ENCODE measurements around the gene ERCC8.
"Not testable (repeated sequence)": the region's sequence is repeated elsewhere in the genome, so short reads cannot be mapped to it uniquely, and the experiment has no call there.

The ERCC8 gene, protein sequence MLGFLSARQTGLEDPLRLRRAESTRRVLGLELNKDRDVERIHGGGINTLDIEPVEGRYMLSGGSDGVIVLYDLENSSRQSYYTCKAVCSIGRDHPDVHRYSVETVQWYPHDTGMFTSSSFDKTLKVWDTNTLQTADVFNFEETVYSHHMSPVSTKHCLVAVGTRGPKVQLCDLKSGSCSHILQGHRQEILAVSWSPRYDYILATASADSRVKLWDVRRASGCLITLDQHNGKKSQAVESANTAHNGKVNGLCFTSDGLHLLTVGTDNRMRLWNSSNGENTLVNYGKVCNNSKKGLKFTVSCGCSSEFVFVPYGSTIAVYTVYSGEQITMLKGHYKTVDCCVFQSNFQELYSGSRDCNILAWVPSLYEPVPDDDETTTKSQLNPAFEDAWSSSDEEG

DNA sequence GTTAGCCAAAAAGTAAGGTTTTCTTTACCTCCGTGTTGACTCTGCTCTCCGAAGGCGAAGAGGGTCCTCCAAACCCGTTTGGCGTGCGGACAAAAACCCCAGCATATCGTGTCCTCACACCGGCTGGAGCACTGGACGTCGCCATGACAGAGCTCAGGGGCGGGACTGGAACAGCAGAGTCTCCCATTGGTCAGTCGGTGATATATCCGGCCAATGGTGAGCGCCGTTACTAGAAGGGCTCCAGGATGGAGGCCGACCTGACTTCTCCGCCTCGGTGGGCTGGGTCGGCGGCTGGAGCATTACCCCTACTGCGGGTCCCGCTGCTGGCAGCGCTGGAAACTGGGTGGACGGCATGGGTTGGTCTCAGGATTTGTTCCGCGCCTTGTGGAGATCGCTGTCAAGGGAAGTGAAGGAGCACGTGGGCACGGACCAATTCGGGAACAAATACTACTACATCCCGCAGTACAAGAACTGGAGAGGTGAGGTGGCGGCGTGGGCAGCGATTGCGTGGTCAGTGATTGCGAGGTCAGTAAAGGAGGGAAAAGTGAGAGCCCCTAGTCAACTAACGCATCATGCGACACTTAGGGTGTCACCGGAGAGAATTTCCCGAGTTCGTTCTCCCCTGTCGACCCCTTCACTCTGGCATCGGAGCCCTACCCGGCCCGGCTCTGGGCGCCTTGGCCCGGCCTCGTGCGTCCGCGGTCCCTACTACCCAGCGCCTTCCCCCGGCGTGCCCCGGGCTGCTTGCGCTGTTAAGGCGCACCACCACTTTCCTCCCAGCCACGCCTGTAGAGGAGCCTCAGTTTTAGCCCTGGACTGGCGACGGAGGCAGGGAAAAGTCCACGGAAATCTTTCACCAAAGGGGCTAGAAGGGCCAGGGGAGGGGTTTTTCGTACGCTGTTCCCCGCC is at the start of gene ERCC8, which contains the start of gene NDUFAF2:
Gene ERCC8, minus strand, starts transcription at position 167 of the 909 bp plus-strand sequence. Its CDS starts 62 bp downstream, at position 105.
Gene NDUFAF2, plus strand, starts transcription at position 302 of the 909 bp plus-strand sequence. Its CDS starts 51 bp downstream, at position 353.
- peak; percentile 89 to 90 for DNase-seq

DNA sequence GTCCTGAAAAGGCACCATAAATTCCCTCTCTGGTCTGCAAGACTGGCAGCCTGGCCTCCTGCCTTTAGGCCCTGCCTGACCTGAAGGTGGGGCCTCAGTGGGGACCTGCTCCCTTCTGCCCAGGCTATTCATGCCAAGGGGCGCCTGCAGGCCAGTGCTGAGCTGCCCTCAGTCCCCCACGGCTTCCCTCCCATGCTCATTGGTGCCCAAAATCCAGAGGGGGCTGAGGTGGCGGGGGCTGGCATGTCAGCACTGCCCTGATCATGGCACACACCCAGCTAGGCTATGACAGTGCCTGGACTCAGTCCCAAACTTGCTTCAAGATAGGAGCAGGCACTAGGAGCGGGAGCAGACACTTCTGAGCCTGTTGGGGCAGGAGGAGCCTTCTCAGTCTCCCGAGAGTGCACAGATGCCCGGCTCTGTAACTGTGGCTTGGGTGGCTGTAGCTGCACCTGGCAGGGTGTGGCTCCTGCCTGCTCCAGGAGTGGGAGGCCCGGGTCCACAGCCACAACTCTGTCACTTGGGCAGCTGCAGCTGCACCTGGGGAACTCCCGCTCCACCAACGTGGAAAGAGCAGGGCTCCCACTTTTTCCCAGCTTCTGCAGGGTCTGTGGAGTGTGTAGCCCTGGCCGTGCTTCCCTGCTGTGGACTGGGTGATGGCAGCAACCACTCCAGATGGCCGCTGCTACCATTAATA is 49.2 kb upstream of the ERCC8 start:
- DNase-seq: no peak

- no peak for DNase-seq
Measured at GRCh38 chr5:60993425-60993824, 48.6 kb upstream of the ERCC8 start.

DNA sequence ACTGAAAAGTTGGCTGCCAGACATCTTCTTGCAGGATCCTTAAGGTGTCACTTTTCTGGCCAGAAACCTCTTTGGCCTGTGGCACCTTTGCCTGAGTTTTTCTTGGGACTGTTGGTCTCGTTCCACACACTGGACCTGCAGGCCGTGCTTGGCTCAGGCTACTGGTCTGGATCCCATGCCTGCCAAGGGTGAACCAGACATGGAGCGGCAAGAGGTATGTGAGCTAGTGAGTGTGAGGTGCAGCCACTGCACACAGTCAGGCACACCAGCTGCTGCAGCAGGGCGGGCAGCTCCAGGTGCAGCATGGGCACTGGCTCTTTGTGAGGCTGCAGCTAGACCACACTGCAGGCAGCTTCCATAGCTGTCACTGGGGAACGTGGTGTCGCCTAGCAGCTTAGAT is 48.0 kb upstream of the ERCC8 start:
- DNase-seq: no peak

DNA sequence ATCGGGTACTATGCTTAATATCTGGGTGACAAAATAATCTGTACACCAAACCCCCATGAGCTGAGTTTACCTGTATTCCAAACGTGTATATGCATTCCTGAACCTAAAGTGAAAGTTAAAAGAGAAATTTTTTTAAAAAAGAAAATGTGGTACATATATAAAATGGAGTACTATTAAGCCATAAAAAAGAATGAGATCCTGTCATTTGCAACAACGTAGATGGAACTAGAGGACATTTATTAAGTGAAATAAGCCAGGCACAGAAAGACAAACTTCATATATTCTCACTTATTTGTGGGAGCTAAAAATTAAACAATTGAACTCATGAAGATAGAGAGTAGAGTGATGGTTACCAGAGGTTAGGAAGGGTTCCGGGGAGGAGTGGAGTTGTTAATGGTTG is 44.9 kb upstream of the ERCC8 start:
- DNase-seq: no peak

- DNase-seq: not testable (repeated sequence)
Measured at GRCh38 chr5:60982127-60982526, 37.3 kb upstream of the ERCC8 start.

DNA sequence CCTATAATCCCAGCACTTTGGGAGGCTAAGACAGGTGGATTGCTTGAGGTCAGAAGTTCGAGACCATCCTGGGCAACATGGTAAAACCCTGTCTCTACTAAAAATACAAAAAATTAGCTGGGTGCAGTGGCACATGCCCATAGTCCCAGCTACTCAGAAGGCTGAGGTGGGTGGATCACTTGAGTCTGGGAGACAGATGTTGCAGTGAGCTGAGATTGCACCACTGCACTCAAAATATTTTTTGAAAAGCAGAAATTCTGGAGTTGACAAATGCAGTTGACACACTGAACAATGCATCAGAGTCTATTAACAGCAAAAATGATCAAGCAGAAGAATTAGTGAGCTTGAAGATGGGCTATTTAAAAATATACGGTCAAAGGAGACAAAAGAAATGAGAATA is 35.6 kb upstream of the ERCC8 start:
- DNase-seq: no peak

DNA sequence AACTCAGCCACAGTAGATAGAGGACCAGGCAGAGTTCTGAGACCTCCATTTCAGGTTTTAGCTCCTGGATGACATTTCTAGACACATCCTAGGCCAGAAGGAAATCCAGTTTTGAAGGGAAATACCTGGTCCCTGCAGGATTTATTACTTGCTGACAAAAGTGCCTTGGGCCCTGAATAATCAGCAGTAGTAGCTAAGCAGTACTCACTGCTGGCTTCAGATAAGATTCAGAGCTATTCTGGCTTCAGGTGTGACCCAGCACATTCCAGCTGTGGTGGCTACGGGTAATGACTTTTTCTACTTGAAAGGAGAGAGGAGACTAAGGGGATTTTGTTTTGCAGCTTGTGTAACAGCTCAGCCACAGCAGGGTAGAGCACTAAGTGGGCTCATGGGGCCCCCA is 34.1 kb upstream of the ERCC8 start:
- no peak for DNase-seq

DNA sequence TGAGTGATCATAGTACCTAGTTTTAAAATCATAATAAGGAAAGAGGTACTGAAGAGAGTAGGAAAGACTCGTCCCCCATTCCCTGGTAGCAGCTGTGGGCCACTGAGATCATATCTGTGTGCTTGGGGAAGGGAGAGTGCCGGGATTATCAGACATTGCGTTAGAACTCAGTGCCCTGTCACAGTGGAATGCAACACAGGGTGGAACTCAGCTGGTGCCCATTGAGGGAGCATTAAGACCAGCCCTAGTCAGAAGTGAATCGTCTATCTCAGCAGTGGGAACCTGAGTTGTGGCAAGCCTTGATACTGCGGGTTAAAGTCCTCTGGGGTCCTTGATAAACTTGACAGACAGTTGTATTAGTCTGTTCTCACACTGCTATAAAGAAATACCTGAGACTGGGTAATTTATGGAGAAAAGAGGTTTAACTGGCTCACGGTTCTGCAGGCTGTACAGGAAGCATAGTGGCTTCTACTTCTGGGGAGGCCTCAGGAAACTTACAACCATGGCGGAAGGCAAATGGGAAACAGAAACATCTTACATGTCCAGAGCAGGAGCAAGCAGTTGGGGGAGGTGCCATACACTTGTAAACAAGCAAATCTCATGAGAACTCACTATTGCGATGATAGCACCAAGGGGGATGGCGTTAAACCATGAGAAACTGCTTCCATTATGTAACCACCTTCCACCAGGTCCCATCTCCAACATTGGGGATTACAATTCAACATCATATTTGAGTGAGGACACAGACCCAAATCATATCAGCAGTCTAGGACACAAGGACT is 33.3 kb upstream of the ERCC8 start:
- no peak for DNase-seq

GRCh38 chr5:60972231-60972630 is 27.4 kb upstream of the ERCC8 start:
- no peak for DNase-seq

- no peak for DNase-seq
Measured at GRCh38 chr5:60961685-60962084, 16.8 kb upstream of the ERCC8 start.

- DNase-seq: no peak
Measured at GRCh38 chr5:60960591-60960990, 15.7 kb upstream of the ERCC8 start.

DNA sequence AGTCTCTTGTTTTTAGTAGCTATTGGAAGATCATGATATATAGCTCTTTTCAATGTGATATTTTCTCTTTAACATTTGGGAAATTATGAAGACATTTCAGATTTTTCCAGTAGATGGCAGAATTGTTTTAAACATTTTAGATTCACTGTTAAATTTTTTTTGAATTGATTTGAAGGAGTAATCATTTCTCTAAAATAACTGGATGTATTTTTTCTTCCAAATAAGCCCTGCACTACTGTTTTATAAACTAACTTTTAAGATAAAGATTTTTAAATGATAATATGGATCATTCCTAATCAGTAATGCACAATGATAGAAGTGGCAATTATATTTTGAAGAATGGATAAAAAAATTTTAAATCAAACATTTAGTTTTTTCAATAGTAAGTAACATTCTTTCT is 14.3 kb upstream of the ERCC8 start:
- DNase-seq: peak in 1 of 2 experiments; percentile 0

- DNase-seq: no peak
Measured at GRCh38 chr5:60958712-60959111, 13.8 kb upstream of the ERCC8 start.

DNA sequence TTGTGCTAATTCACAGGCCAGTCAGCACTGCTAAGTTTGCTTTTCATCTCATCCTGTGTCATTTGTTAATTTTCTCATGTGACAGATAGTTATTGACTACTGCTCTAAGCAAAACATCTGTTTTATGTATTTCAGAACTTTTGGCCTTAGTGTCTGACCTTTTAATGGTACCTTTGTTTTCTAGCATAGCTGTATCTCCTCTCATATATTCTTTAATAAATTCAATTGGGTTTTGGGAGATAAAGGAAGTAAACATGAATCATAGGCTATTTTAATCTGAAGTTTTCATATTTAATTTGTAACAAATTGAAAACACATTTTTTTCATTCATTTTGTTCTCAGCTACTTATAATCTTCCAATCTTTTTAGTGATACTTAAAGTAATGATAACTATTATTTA is 13.2 kb upstream of the ERCC8 start:
- DNase-seq: no peak

- no peak for DNase-seq
Measured at GRCh38 chr5:60955239-60955638, 10.4 kb upstream of the ERCC8 start.

DNA sequence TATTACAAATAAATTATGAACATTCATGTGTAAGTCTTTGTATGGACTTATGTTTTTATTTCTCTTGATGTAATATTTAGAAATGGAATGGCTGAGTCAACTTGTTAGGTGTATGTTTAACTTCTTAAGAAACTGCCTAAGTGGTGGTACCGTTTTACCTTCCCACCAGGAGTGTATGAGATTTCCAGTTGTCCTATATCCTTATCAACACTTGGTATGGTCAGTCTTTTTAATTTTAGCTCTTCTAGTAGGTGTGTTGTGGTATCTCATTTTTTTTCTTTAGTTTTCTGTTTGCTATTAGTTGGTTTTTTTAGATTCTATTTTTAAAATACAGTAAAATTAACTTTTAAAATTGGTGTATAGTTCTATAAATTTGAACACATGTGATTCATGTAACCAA is 3.9 kb upstream of the ERCC8 start:
- DNase-seq: no peak

DNA sequence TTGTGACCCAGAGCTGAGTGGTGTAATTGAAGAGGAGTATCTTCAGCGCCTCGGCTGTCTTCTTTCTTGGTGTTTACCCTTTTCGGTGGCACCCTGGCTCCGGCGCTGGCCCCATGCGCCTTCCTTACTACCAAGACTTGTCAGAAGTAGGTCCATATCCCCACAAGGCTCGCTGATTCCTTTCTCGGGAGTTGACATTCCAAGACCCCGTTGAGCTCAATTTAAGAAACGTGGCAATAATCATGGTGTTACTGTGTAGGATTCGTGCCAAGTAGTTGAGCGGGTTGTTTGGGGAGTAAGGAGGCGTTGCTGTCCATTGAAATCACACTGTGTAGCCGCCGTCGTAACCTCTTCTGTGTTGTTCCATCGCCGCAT is 930 bp upstream of the ERCC8 start:
- no peak for DNase-seq

DNA sequence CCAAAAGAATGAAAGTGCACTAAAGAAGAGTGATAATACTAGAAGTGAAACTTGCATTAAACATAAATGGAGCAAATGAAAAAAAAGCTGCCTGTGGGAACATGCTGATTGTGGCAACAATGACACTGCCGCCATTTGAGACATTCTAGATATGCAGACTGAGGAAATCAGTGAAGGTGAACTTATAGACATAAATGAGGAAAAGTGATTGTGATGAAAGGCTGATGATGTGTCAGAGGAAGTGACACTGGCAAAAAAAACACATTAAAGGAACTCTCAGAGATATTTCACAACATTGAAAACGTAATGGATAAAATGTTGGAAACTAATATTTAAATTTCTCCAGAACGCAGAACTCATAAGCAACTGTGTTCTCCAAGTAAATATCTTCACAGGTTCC is 1.2 kb downstream of the ERCC8 start:
- no peak for DNase-seq

GRCh38 chr5:60929024-60929423 is 15.8 kb downstream of the ERCC8 start:
- DNase-seq: no peak

DNA sequence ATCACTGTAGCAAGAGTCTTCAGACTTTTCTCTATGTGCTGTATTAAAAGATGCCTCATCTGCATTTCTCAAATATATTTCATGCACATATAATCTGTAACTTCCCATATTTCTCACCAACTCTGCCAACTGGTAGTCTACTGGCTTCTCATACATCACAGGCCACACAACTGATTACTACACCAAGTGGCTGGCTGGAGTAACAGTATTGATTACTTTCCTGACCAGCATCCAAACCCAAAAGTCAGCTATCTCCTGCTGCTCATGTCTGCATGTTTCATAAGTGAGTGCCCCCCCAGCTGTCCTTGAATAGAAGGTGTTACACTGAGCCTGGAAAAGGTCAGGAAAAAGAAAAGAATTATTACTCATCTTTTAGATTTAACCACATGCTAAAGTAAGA is 17.4 kb downstream of the ERCC8 start:
- no peak for DNase-seq

DNA sequence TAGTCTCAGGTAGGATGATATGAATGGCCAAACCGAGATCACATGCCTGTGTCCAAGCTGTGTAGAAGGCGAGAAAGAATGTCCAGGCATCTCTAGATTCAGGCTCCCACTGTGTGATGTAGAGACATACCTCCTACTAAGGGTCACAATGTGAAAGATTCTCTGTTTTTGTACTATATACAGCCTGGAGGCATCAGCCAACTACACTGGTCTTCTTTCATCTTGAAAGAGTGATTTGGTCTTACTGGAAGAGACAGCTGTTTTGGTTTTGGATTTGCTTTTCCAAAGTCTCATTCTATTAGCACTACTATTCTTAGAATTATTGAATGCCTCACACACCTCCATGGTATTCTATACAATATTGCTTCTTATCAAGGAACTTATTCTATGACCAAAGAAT is 26.4 kb downstream of the ERCC8 start:
- DNase-seq: no peak

DNA sequence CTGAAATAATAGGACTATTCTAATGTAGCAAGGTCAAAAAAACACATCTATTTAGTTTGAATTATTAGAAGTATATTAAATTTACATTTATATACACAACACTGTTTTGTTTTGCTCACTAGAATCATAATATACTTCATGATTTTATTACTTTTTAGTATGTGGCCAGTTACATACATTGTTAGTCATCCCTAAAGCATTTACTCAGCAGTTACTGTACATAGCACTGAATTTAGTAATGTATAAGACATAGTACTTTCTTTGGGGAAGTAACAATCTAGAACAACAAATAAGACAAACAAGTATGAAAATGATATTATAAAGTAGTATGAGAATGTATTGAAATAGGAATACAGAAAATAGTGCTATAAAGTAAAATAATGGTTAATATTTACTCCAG is 28.2 kb downstream of the ERCC8 start:
- no peak for DNase-seq
